ENCODE measurements around the gene SLC35D2.

DNA sequence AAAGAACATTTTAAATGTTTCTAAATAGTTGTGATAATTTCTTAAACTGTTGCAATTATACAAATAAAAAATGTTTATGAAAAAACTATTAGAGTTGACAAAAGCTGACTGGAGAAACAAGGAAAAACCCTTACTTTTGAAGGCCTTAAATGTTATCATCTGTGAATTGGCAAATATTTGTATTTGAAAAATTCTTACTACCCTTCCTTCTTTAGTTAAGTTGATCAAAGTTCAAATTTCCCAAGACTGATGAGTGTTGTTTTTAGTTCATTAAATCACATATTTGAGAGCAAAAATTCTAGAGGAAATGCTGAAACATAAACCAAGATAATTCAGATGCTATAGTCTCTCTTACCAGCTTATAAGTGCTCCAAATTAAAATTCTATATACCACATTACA lies 2.6 kb upstream of the SLC35D2 start:
- TF ChIP-seq, protein P1, sequence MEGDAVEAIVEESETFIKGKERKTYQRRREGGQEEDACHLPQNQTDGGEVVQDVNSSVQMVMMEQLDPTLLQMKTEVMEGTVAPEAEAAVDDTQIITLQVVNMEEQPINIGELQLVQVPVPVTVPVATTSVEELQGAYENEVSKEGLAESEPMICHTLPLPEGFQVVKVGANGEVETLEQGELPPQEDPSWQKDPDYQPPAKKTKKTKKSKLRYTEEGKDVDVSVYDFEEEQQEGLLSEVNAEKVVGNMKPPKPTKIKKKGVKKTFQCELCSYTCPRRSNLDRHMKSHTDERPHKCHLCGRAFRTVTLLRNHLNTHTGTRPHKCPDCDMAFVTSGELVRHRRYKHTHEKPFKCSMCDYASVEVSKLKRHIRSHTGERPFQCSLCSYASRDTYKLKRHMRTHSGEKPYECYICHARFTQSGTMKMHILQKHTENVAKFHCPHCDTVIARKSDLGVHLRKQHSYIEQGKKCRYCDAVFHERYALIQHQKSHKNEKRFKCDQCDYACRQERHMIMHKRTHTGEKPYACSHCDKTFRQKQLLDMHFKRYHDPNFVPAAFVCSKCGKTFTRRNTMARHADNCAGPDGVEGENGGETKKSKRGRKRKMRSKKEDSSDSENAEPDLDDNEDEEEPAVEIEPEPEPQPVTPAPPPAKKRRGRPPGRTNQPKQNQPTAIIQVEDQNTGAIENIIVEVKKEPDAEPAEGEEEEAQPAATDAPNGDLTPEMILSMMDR (IDR thresholded peaks at IDR 0.05): no peak
- TF ChIP-seq EP300 (IDR thresholded peaks at IDR 0.05; ENCODE audit: low read depth): no peak
